HEK293 (cell line): ENCODE data around the gene LDB1.

Experiments used
- PRDM1 ChIP-seq: fragments of 450-650 bp; formaldehyde crosslinking; IDR thresholded peaks from 2 replicates; pipeline ENCODE4; 2016; ENCODE audit warnings: missing biosample characterization, missing genetic modification characterization
- ZNF785 ChIP-seq: fragments of 450-650 bp; formaldehyde crosslinking; IDR thresholded peaks from 2 replicates; pipeline ENCODE4 v1.5.1; 2016; ENCODE audit warnings: missing biosample characterization, missing genetic modification characterization

DNA sequence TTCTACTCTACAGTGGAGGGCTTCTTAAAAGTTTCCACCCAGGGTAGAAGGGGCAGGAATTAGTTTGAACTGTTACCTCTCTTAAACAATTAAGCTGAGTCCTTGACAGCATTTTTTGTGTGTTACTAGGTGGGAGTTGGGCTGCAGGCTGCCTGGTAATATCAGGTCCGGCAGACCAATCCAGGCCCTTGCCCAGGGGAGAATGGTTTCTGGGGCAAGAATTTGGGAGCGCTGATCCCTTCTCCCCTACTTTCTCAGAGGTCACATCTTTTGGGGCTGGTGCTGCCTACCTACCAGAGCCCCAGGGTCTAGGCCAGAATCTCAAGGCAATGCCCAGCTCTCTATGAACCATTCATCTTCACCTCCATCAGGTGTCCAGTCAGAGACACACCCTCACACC, 14.2 kb upstream of the LDB1 start:
- TF ChIP-seq ZNF785 (tag by site-specific recombination): no peak
- TF ChIP-seq PRDM1 (tag by site-specific recombination): no peak
